ENCODE data around the gene LYRM7.

DNA sequence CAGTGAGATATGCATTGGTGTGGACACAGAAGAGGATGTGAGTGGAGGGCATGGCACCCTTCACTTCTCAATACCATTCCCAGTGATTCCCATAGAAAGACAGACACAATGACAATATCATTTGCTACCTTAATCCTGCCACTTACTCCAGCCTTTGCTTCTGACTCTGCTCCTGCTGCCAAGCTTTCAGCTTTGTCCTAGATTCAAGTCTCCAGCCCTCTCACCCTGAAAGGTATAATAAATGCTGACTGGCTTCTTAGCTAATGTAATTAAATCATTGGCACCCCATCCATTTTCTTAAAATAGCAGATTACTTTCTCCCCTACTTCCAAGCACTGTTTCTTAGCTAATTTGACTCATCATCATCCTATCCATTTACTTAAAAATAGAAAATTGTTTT, 52.0 kb downstream of the LYRM7 start:
- no peak for TF ChIP-seq GATA2 (IDR thresholded peaks at IDR 0.05; ENCODE audit: low read depth, low read length)
- TF ChIP-seq GATA3 (IDR thresholded peaks at IDR 0.05; ENCODE audit: low read depth, low read length), result no peak

All from SH-SY5Y (cell line).